Activated CD4-positive, alpha-beta T cell treated with anti-CD3 and anti-CD28 coated beads for 36 hours (primary cell): ENCODE results near the gene ZFP36L1. TPM values are rescaled to one million over a fixed set of nuclear protein-coding genes. Genes with fewer than 3 reads are reported as not detected.
A peak's percentile ranks its signal among the peaks of the same experiment; 100 is the strongest.

ENCODE experiments used
- ATAC-seq: fragments of 200-7000 bp; cut with Tn5 transposase; one replicate; pipeline ENCODE4 v1.10.0; 2021; ENCODE audit warnings: mild to moderate bottlenecking, moderate library complexity
- CTCF ChIA-PET: fragments of 350-600 bp; sonication (Branson Sonifier 250); formaldehyde crosslinking; loops from one replicate; lab custom pipeline; 2021; ENCODE audit warnings: antibody characterized with exemption; lab: Charles Lee
- POLR2A ChIA-PET: fragments of 350-600 bp; sonication (Branson Sonifier 250); formaldehyde crosslinking; loops from one replicate; lab custom pipeline; 2021; ENCODE audit warnings: antibody characterized with exemption, inconsistent platforms; lab: Charles Lee
- DNase-seq: peaks from one replicate; pipeline ENCODE4 v3.0.0-alpha.2; 2020
- H3K27ac Mint-ChIP-seq: one replicate; pipeline ENCODE4 v1.8.0; 2021; ENCODE audit warnings: mixed read lengths
- H3K27me3 Mint-ChIP-seq: one replicate; pipeline ENCODE4 v1.8.0; 2021; ENCODE audit warnings: mixed read lengths
- H3K36me3 Mint-ChIP-seq: one replicate; pipeline ENCODE4 v1.8.0; 2021; ENCODE audit warnings: low read depth, mixed read lengths
- H3K4me1 Mint-ChIP-seq: one replicate; pipeline ENCODE4 v1.8.0; 2021; ENCODE audit warnings: mixed read lengths
- H3K4me3 Mint-ChIP-seq: one replicate; pipeline ENCODE4 v1.8.0; 2021; ENCODE audit warnings: mild to moderate bottlenecking, moderate library complexity, mixed read lengths
- H3K9me3 Mint-ChIP-seq: one replicate; pipeline ENCODE4 v1.8.0; 2021; ENCODE audit warnings: low read depth, mixed read lengths
- intact Hi-C, 2 experiments: fragments of 100-400 bp; cut with DNase I in 1 of 2; cut with micrococcal nuclease in 1 of 2; formaldehyde crosslinking; loops; one replicate each; pipeline versions ENCODE4 v1.14.2 to v1.15.1; 2022 to 2024; cut with DNase I, micrococcal nuclease
- total RNA-seq, 2 experiments: library from RNA; stranded (reverse); gene quantifications; one replicate each; pipeline ENCODE4 v1.2.3, GENCODE V29; 2021

The ZFP36L1 gene
- total RNA-seq, 2 experiments from 2014 or later = 72.1 to 96.9 TPM

- H3K27ac Mint-ChIP-seq = peak overlapping the region; percentile 8
- intact Hi-C loops = no loop called here
- POLR2A ChIA-PET = no interaction called here
These were observed 16.0 kb upstream of the ZFP36L1 start for GRCh38 chr14:68808696-68809480.

GRCh38 chr14:68807987-68808386 lies 15.1 kb upstream of the ZFP36L1 start:
- ChIA-PET POLR2A (no interaction called here), CTCF (interaction anchor here (0.7 to 1.3 kb wide), 4 partner anchors 19 to 557 kb away, joined by 4 to 7 read pairs (median 6); no protein-coding TSS in a partner anchor)
- no peaks in the 10 kb centered on the region for H3K27me3 Mint-ChIP-seq
- DNase-seq = no peak
- intact Hi-C loops = no loop called here
- peaks cover 37% of the 10 kb centered on the region for H3K4me1 Mint-ChIP-seq
- H3K9me3 Mint-ChIP-seq = no peaks in the 10 kb centered on the region
- peaks cover 2% of the 10 kb centered on the region for H3K36me3 Mint-ChIP-seq
- no peak overlapping the region for H3K4me3 Mint-ChIP-seq
- no peak for ATAC-seq
- no peak overlapping the region for H3K27ac Mint-ChIP-seq

More at GRCh38 chr14:68808696-68809480, 16.0 kb upstream of the ZFP36L1 start:
- Mint-ChIP-seq H3K36me3 (no peaks in the 10 kb centered on the region), H3K27me3 (no peaks in the 10 kb centered on the region), H3K4me1 (peaks cover 45% of the 10 kb centered on the region), H3K4me3 (no peak overlapping the region), H3K9me3 (no peaks in the 10 kb centered on the region)
- CTCF ChIA-PET = interaction anchor here (0.7 to 1.4 kb wide), 3 partner anchors 10 to 558 kb away, joined by 3 to 4 read pairs (median 3); no protein-coding TSS in a partner anchor
- DNase-seq (no peak), ATAC-seq (no peak)

- intact Hi-C loops = no loop called here
- DNase-seq (no peak), ATAC-seq (peak; percentile 37)
- ChIA-PET POLR2A (no interaction called here), CTCF (interaction anchor here (0.6 to 1.3 kb wide), 6 partner anchors 9 to 407 kb away, joined by 3 to 7 read pairs (median 4); no protein-coding TSS in a partner anchor)
- peaks cover 33% of the 10 kb centered on the region for H3K4me1 Mint-ChIP-seq
- peaks cover 4% of the 10 kb centered on the region for H3K36me3 Mint-ChIP-seq
- H3K9me3 Mint-ChIP-seq = peaks cover 2% of the 10 kb centered on the region
- H3K27me3 Mint-ChIP-seq = no peaks in the 10 kb centered on the region
- no peak overlapping the region for H3K4me3 Mint-ChIP-seq
- H3K27ac Mint-ChIP-seq = no peak overlapping the region
These were observed 14.3 kb upstream of the ZFP36L1 start for GRCh38 chr14:68807148-68807600.

GRCh38 chr14:68806526-68807147 lies 13.8 kb upstream of the ZFP36L1 start:
- intact Hi-C loops = no loop called here
- ATAC-seq (no peak), DNase-seq (no peak)
- Mint-ChIP-seq H3K4me3 (no peak overlapping the region), H3K9me3 (peaks cover 7% of the 10 kb centered on the region), H3K27me3 (no peaks in the 10 kb centered on the region), H3K36me3 (peaks cover 9% of the 10 kb centered on the region), H3K27ac (peak overlapping the region; percentile 33), H3K4me1 (peaks cover 33% of the 10 kb centered on the region)
- ChIA-PET CTCF (interaction anchor here (0.6 to 1.3 kb wide), 3 partner anchors 10 to 37 kb away, joined by 4 to 7 read pairs (median 7); no protein-coding TSS in a partner anchor), POLR2A (no interaction called here)

- intact Hi-C loops = no loop called here
- H3K27ac Mint-ChIP-seq = no peak overlapping the region
- DNase-seq = no peak
- H3K9me3 Mint-ChIP-seq = peaks cover 10% of the 10 kb centered on the region
- ATAC-seq = no peak
- no peaks in the 10 kb centered on the region for H3K27me3 Mint-ChIP-seq
- H3K4me1 Mint-ChIP-seq = peaks cover 32% of the 10 kb centered on the region
- POLR2A ChIA-PET = no interaction called here
- CTCF ChIA-PET = interaction anchor here (2.6 kb wide), 1 partner anchor 10 kb away, joined by 19 read pairs; no protein-coding TSS in a partner anchor
- H3K36me3 Mint-ChIP-seq = peaks cover 12% of the 10 kb centered on the region
- H3K4me3 Mint-ChIP-seq = no peak overlapping the region
These were observed 12.5 kb upstream of the ZFP36L1 start for GRCh38 chr14:68805414-68805813.

GRCh38 chr14:68801631-68802030 lies 8.8 kb upstream of the ZFP36L1 start:
- H3K27ac Mint-ChIP-seq = peak overlapping the region; percentile 3
- peaks cover 14% of the 10 kb centered on the region for H3K9me3 Mint-ChIP-seq
- CTCF ChIA-PET = interaction anchor here (0.6 to 1.4 kb wide), 4 partner anchors 11 to 551 kb away, joined by 3 to 7 read pairs (median 5); no protein-coding TSS in a partner anchor
- intact Hi-C loops = no loop called here
- DNase-seq (no peak), ATAC-seq (no peak)
- peak overlapping the region; percentile 5 for H3K4me3 Mint-ChIP-seq
- peaks cover 48% of the 10 kb centered on the region for H3K4me1 Mint-ChIP-seq
- H3K36me3 Mint-ChIP-seq = peaks cover 16% of the 10 kb centered on the region
- POLR2A ChIA-PET = no interaction called here
- H3K27me3 Mint-ChIP-seq = no peaks in the 10 kb centered on the region

- intact Hi-C loops = no loop called here
- Mint-ChIP-seq H3K36me3 (peaks cover 16% of the 10 kb centered on the region), H3K4me1 (peaks cover 51% of the 10 kb centered on the region), H3K4me3 (no peak overlapping the region), H3K27me3 (no peaks in the 10 kb centered on the region), H3K27ac (no peak overlapping the region), H3K9me3 (peaks cover 14% of the 10 kb centered on the region)
- ATAC-seq (no peak), DNase-seq (no peak)
- CTCF ChIA-PET = interaction anchor here (0.6 to 1.4 kb wide), 7 partner anchors 9 to 550 kb away, joined by 3 to 7 read pairs (median 4); no protein-coding TSS in a partner anchor
- POLR2A ChIA-PET = no interaction called here
These were observed 8.1 kb upstream of the ZFP36L1 start for GRCh38 chr14:68800953-68801352.

- H3K36me3 Mint-ChIP-seq = peaks cover 16% of the 10 kb centered on the region
- ATAC-seq = no peak
- peak overlapping the region; percentile 1 for H3K4me3 Mint-ChIP-seq
- peak; percentile 2 for DNase-seq
- peaks cover 51% of the 10 kb centered on the region for H3K4me1 Mint-ChIP-seq
- H3K27ac Mint-ChIP-seq = no peak overlapping the region
- intact Hi-C loops = no loop called here
- POLR2A ChIA-PET = no interaction called here
- CTCF ChIA-PET = interaction anchor here (0.8 to 1.4 kb wide), 6 partner anchors 10 to 550 kb away, joined by 3 to 7 read pairs (median 4); no protein-coding TSS in a partner anchor
- no peaks in the 10 kb centered on the region for H3K27me3 Mint-ChIP-seq
- H3K9me3 Mint-ChIP-seq = peaks cover 14% of the 10 kb centered on the region
These were observed 7.5 kb upstream of the ZFP36L1 start for GRCh38 chr14:68800390-68800789.

- intact Hi-C loops = loop anchor here (10.0 kb wide), 5 partner anchors 514 to 1194 kb away; partner anchors contain the start of genes PIGH (in 1 of the 2), RDH11 (in 1 of the 2) and SUSD6 (in 1 of the 2)
- DNase-seq (no peak), ATAC-seq (no peak)
- Mint-ChIP-seq H3K27ac (peak overlapping the region; percentile 31), H3K27me3 (no peaks in the 10 kb centered on the region), H3K4me1 (peaks cover 60% of the 10 kb centered on the region), H3K4me3 (no peak overlapping the region), H3K9me3 (peaks cover 14% of the 10 kb centered on the region), H3K36me3 (peaks cover 20% of the 10 kb centered on the region)
- ChIA-PET CTCF (interaction anchor here (5.5 kb wide), 1 partner anchor 17 kb away, joined by 44 read pairs; no protein-coding TSS in a partner anchor), POLR2A (interaction anchor here (0.7 to 1.1 kb wide), 2 partner anchors 16 kb away, joined by 3 to 4 read pairs; no protein-coding TSS in a partner anchor)
These were observed 5.8 kb upstream of the ZFP36L1 start for GRCh38 chr14:68798621-68799020.

- CTCF ChIA-PET = interaction anchor here (0.8 to 5.5 kb wide), 4 partner anchors 11 to 545 kb away, joined by 3 to 44 read pairs (median 5); no protein-coding TSS in a partner anchor
- Mint-ChIP-seq H3K4me3 (peak overlapping the region; percentile 0), H3K36me3 (peaks cover 24% of the 10 kb centered on the region), H3K27ac (peak overlapping the region; percentile 100), H3K27me3 (no peaks in the 10 kb centered on the region), H3K4me1 (peaks cover 60% of the 10 kb centered on the region), H3K9me3 (peaks cover 13% of the 10 kb centered on the region)
- DNase-seq = no peak
- POLR2A ChIA-PET = interaction anchor here (1.4 to 3.0 kb wide), 2 partner anchors 9 to 17 kb away, joined by 3 to 24 read pairs; no protein-coding TSS in a partner anchor
- intact Hi-C loops = loop anchor here (2.0 to 10.0 kb wide), 7 partner anchors 44 to 1192 kb away; partner anchors contain the start of genes PIGH (in 1 of the 2), RDH11 (in 1 of the 2) and SUSD6 (in 1 of the 2)
- ATAC-seq = no peak
These were observed 4.3 kb upstream of the ZFP36L1 start for GRCh38 chr14:68797121-68797670.
